ENCODE results near the gene CD44. TPM values are rescaled to one million over a fixed set of nuclear protein-coding genes. Genes with fewer than 3 reads are reported as not detected.

CD44 gene
- total RNA-seq, 2 experiments from 2014 or later = 449 to 455 TPM

GRCh38 chr11:35135222-35135621 is 3.7 kb upstream of the CD44 start:
- ChIA-PET CTCF (no interaction called here), POLR2A (no interaction called here)

- CTCF ChIA-PET = no interaction called here
- POLR2A ChIA-PET = no interaction called here
These were observed 2.7 kb upstream of the CD44 start for GRCh38 chr11:35136311-35136710.

- POLR2A ChIA-PET = interaction anchor here (0.6 to 3.1 kb wide), 5 partner anchors 11 to 93 kb away, joined by 3 to 18 read pairs (median 3); no protein-coding TSS in a partner anchor
These were observed 913 bp upstream of the CD44 start for GRCh38 chr11:35138058-35138457.

GRCh38 chr11:35138606-35138942 is 397 bp upstream of the CD44 start:
- POLR2A ChIA-PET = interaction anchor here (0.6 to 3.1 kb wide), 9 partner anchors 10 to 98 kb away, joined by 3 to 18 read pairs (median 4); no protein-coding TSS in a partner anchor
- CTCF ChIA-PET = interaction anchor here (0.6 to 0.7 kb wide), 2 partner anchors 38 to 98 kb away, joined by 3 read pairs; no protein-coding TSS in a partner anchor

More at GRCh38 chr11:35138058-35138457, 913 bp upstream of the CD44 start:
- CTCF ChIA-PET = interaction anchor here (0.7 kb wide), 1 partner anchor 98 kb away, joined by 3 read pairs; no protein-coding TSS in a partner anchor

- POLR2A ChIA-PET = interaction anchor here (0.6 to 3.1 kb wide), 11 partner anchors 9 to 110 kb away, joined by 3 to 18 read pairs (median 4); no protein-coding TSS in a partner anchor
- CTCF ChIA-PET = interaction anchor here (0.7 to 1.8 kb wide), 4 partner anchors 21 to 98 kb away, joined by 3 to 5 read pairs (median 4); no protein-coding TSS in a partner anchor
These were observed 831 bp downstream of the CD44 start for GRCh38 chr11:35139722-35140282.

- ChIA-PET POLR2A (interaction anchor here (0.7 to 3.1 kb wide), 3 partner anchors 14 to 69 kb away, joined by 4 to 18 read pairs (median 5); no protein-coding TSS in a partner anchor), CTCF (interaction anchor here (1.1 to 1.8 kb wide), 3 partner anchors 11 to 128 kb away, joined by 3 to 6 read pairs (median 5); no protein-coding TSS in a partner anchor)
These were observed 2.1 kb downstream of the CD44 start for GRCh38 chr11:35141071-35141470.

GRCh38 chr11:35141571-35141971 is 2.6 kb downstream of the CD44 start:
- POLR2A ChIA-PET = interaction anchor here (0.7 to 1.3 kb wide), 2 partner anchors 15 to 70 kb away, joined by 4 to 5 read pairs; no protein-coding TSS in a partner anchor
- CTCF ChIA-PET = interaction anchor here (1.8 kb wide), 1 partner anchor 129 kb away, joined by 6 read pairs; no protein-coding TSS in a partner anchor

- ChIA-PET CTCF (no interaction called here), POLR2A (no interaction called here)
These were observed 3.6 kb downstream of the CD44 start for GRCh38 chr11:35142481-35143075.

- ChIA-PET CTCF (interaction anchor here (0.5 to 1.4 kb wide), 4 partner anchors 22 to 137 kb away, joined by 3 to 7 read pairs (median 4); no protein-coding TSS in a partner anchor), POLR2A (interaction anchor here (0.6 to 1.7 kb wide), 5 partner anchors 23 to 131 kb away, joined by 3 to 12 read pairs (median 4); no protein-coding TSS in a partner anchor)
These were observed 4.5 kb downstream of the CD44 start for GRCh38 chr11:35143297-35144135.

- ChIA-PET POLR2A (interaction anchor here (0.6 to 1.7 kb wide), 6 partner anchors 15 to 132 kb away, joined by 3 to 12 read pairs (median 4); no protein-coding TSS in a partner anchor), CTCF (interaction anchor here (0.5 to 1.4 kb wide), 4 partner anchors 22 to 138 kb away, joined by 3 to 7 read pairs (median 4); no protein-coding TSS in a partner anchor)
These were observed 5.3 kb downstream of the CD44 start for GRCh38 chr11:35144136-35144741.

GRCh38 chr11:35144806-35145205 is 5.8 kb downstream of the CD44 start:
- ChIA-PET CTCF (interaction anchor here (0.7 to 2.5 kb wide), 4 partner anchors 21 to 139 kb away, joined by 3 to 15 read pairs (median 6); no protein-coding TSS in a partner anchor), POLR2A (interaction anchor here (0.6 to 2.7 kb wide), 10 partner anchors 14 to 132 kb away, joined by 3 to 21 read pairs (median 6); no protein-coding TSS in a partner anchor)

GRCh38 chr11:35145271-35145670 is 6.3 kb downstream of the CD44 start:
- CTCF ChIA-PET = interaction anchor here (0.9 to 2.5 kb wide), 5 partner anchors 13 to 32 kb away, joined by 3 to 17 read pairs (median 7); no protein-coding TSS in a partner anchor
- POLR2A ChIA-PET = interaction anchor here (0.6 to 2.7 kb wide), 11 partner anchors 9 to 230 kb away, joined by 3 to 21 read pairs (median 5); no protein-coding TSS in a partner anchor

- POLR2A ChIA-PET = interaction anchor here (1.1 to 2.7 kb wide), 11 partner anchors 8 to 230 kb away, joined by 3 to 21 read pairs (median 5); no protein-coding TSS in a partner anchor
- CTCF ChIA-PET = interaction anchor here (0.9 to 2.5 kb wide), 8 partner anchors 10 to 31 kb away, joined by 3 to 17 read pairs (median 6); no protein-coding TSS in a partner anchor
These were observed 7.1 kb downstream of the CD44 start for GRCh38 chr11:35146074-35146521.

- ChIA-PET POLR2A (interaction anchor here (1.5 to 2.7 kb wide), 8 partner anchors 8 to 133 kb away, joined by 3 to 21 read pairs (median 6); no protein-coding TSS in a partner anchor), CTCF (interaction anchor here (1.3 to 2.5 kb wide), 6 partner anchors 9 to 28 kb away, joined by 3 to 17 read pairs (median 6); no protein-coding TSS in a partner anchor)
These were observed 7.7 kb downstream of the CD44 start for GRCh38 chr11:35146711-35147110.

- CTCF ChIA-PET = interaction anchor here (1.3 to 2.5 kb wide), 4 partner anchors 9 to 21 kb away, joined by 3 to 15 read pairs (median 6); no protein-coding TSS in a partner anchor
- POLR2A ChIA-PET = interaction anchor here (0.7 to 2.7 kb wide), 6 partner anchors 15 to 132 kb away, joined by 4 to 21 read pairs (median 8); no protein-coding TSS in a partner anchor
These were observed 8.3 kb downstream of the CD44 start for GRCh38 chr11:35147235-35147634.

- ChIA-PET CTCF (no interaction called here), POLR2A (interaction anchor here (1.3 kb wide), 1 partner anchor 9 kb away, joined by 5 read pairs; the partner anchor contains the start of gene CD44)
These were observed 9.3 kb downstream of the CD44 start for GRCh38 chr11:35148163-35148837.

GRCh38 chr11:35150454-35150853 is 11.5 kb downstream of the CD44 start:
- ChIA-PET POLR2A (interaction anchor here (1.0 to 1.8 kb wide), 2 partner anchors 11 to 15 kb away, joined by 4 to 6 read pairs; partner anchors contain the start of gene CD44), CTCF (interaction anchor here (1.2 kb wide), 2 partner anchors 18 to 86 kb away, joined by 3 read pairs; no protein-coding TSS in a partner anchor)
